GM23338 (cell line): ENCODE results near the gene PIK3C2B. TPM values are rescaled to one million over a fixed set of nuclear protein-coding genes. Genes with fewer than 3 reads are reported as not detected.

Experiments
- ATAC-seq: fragments of 200-7000 bp; cut with Tn5 transposase; 3 replicates; pipeline ENCODE4 v1.9.1; 2020
- DNase-seq: peaks from one replicate; pipeline ENCODE4 v3.0.0-alpha.2; 2015; ENCODE audit warnings: low spot score
- H2AFZ ChIP-seq: fragments of 200-600 bp; sonication (generic); 2 replicates; pipeline ENCODE4 v1.8.0; 2016; ENCODE audit warnings: antibody characterized with exemption, mild to moderate bottlenecking, moderate library complexity
- H3F3A ChIP-seq: fragments of 200-600 bp; sonication (generic); replicated peaks from 2 replicates; pipeline ENCODE4 v1.8.0; 2017; ENCODE audit warnings: antibody characterized with exemption, mixed run types, low read depth
- H3K27ac ChIP-seq: fragments of 200-600 bp; sonication (generic); 2 replicates; pipeline ENCODE4 v1.6.1; 2016; ENCODE audit warnings: low read depth
- H3K27me3 ChIP-seq: fragments of 200-600 bp; sonication (generic); 2 replicates; pipeline ENCODE4 v1.8.0; 2016; ENCODE audit warnings: mild to moderate bottlenecking, mixed run types, moderate library complexity; ENCODE audit not compliant: insufficient read depth
- H3K36me3 ChIP-seq: fragments of 200-600 bp; sonication (generic); 2 replicates; pipeline ENCODE4 v1.8.0; 2016; ENCODE audit warnings: mild to moderate bottlenecking; ENCODE audit not compliant: insufficient read depth
- H3K4me1 ChIP-seq: fragments of 200-600 bp; sonication (generic); 2 replicates; pipeline ENCODE4 v1.8.0; 2016; ENCODE audit warnings: mild to moderate bottlenecking, moderate library complexity; ENCODE audit not compliant: insufficient read depth
- H3K4me2 ChIP-seq: fragments of 200-600 bp; sonication (generic); 2 replicates; pipeline ENCODE4 v1.7.1; 2017; ENCODE audit warnings: mixed run types
- H3K4me3 ChIP-seq: fragments of 200-600 bp; sonication (generic); 2 replicates; pipeline ENCODE4 v1.6.1; 2016; ENCODE audit warnings: mixed run types
- H3K79me2 ChIP-seq: fragments of 200-600 bp; sonication (generic); replicated peaks from 2 replicates; pipeline ENCODE4 v1.8.0; 2017; ENCODE audit warnings: mild to moderate bottlenecking; ENCODE audit not compliant: insufficient read depth
- H3K9me2 ChIP-seq: fragments of 200-600 bp; sonication (generic); 2 replicates; pipeline ENCODE4 v1.8.0; 2017; ENCODE audit not compliant: insufficient read depth
- H4K20me1 ChIP-seq: fragments of 200-600 bp; sonication (generic); replicated peaks from 2 replicates; pipeline ENCODE4 v1.8.0; 2017; ENCODE audit warnings: mild to moderate bottlenecking; ENCODE audit not compliant: insufficient read depth
- H3K27ac Mint-ChIP-seq: 2 replicates; pipeline ENCODE4 v1.8.0; 2020; ENCODE audit warnings: inconsistent platforms, mild to moderate bottlenecking, moderate library complexity, mixed read lengths
- H3K27me3 Mint-ChIP-seq: 3 replicates; pipeline ENCODE4 v1.8.0; 2022; ENCODE audit warnings: low read depth, mild to moderate bottlenecking, moderate library complexity, mixed read lengths, inconsistent platforms; ENCODE audit not compliant: insufficient read depth, poor library complexity
- H3K36me3 Mint-ChIP-seq: 3 replicates; pipeline ENCODE4 v1.8.0; 2021; ENCODE audit warnings: low read depth, mild to moderate bottlenecking, inconsistent platforms, moderate library complexity, mixed read lengths
- H3K4me1 Mint-ChIP-seq: 3 replicates; pipeline ENCODE4 v1.8.0; 2020; ENCODE audit warnings: mild to moderate bottlenecking, inconsistent platforms, mixed read lengths
- H3K4me3 Mint-ChIP-seq: 3 replicates; pipeline ENCODE4 v1.8.0; 2021; ENCODE audit warnings: moderate library complexity, mild to moderate bottlenecking, inconsistent platforms, mixed read lengths
- H3K9me3 Mint-ChIP-seq: 3 replicates; pipeline ENCODE4 v1.8.0; 2020; ENCODE audit warnings: moderate library complexity, mild to moderate bottlenecking, inconsistent platforms, mixed read lengths
- EZH2 ChIP-seq: fragments of 200-600 bp; sonication (generic); IDR thresholded peaks from one replicate; pipeline ENCODE4 v1.8.0; 2017; ENCODE audit warnings: antibody characterized with exemption, mild to moderate bottlenecking, low read depth; ENCODE audit not compliant: unreplicated experiment
- NANOG ChIP-seq: IDR thresholded peaks from 2 replicates; pipeline ENCODE4 v1.6.1; 2016; ENCODE audit warnings: antibody characterized with exemption, borderline replicate concordance
- POLR2AphosphoS5 ChIP-seq: IDR thresholded peaks from 2 replicates; pipeline ENCODE4 v1.6.1; 2016; ENCODE audit warnings: antibody characterized with exemption, low read depth
- STAT1 ChIP-seq: IDR thresholded peaks from one replicate; pipeline ENCODE4 v1.6.1; 2016; ENCODE audit warnings: antibody characterized with exemption; ENCODE audit not compliant: unreplicated experiment
- ZNF114 ChIP-seq: fragments of 250-450 bp; sonication (Bioruptor Pico); IDR thresholded peaks from 2 replicates; pipeline ENCODE4 v1.5.0; 2020; ENCODE audit warnings: mild to moderate bottlenecking, moderate library complexity
- ZNF331 ChIP-seq: fragments of 250-450 bp; sonication (Bioruptor Pico); IDR thresholded peaks from 2 replicates; pipeline ENCODE4 v1.5.0; 2020; ENCODE audit warnings: low read depth, mild to moderate bottlenecking, moderate library complexity
- ZNF462 ChIP-seq: fragments of 250-450 bp; sonication (Bioruptor Pico); IDR thresholded peaks from 2 replicates; pipeline ENCODE4 v1.5.0; 2020; ENCODE audit warnings: mild to moderate bottlenecking, moderate library complexity
- polyA plus RNA-seq: library from polyadenylated mRNA; unstranded; fragments of >200 nt; fragmentation: Nextera tagmentation; extraction: Ambion mirVana; gene quantifications from 2 replicates; pipeline ENCODE4 v1.2.1, GENCODE V29; 2016
- total RNA-seq: library from RNA; depleted of rRNA; stranded (reverse); fragments of >200 nt; shearing (Covaris generic); gene quantifications from 2 replicates; pipeline ENCODE4 v1.2.3, GENCODE V29; 2014
- TF ChIP-seq, protein P1 (sequence below): IDR thresholded peaks from one replicate; pipeline ENCODE4 v1.6.1; 2018; ENCODE audit warnings: antibody characterized with exemption; ENCODE audit not compliant: unreplicated experiment

Gene PIK3C2B
- total and polyA plus RNA-seq, 2 experiments from 2014 or later: 4.8 to 19.0 TPM

GRCh38 chr1:204532832-204533231 lies 38.2 kb upstream of the PIK3C2B start:
- Histone ChIP-seq H3K36me3 (peaks cover 48% of the 10 kb centered on the region), H4K20me1 (peaks cover 10% of the 10 kb centered on the region), H2AFZ (no peak overlapping the region), H3K4me3 (no peak overlapping the region), H3K4me2 (no peak overlapping the region), H3F3A (no peaks in the 10 kb centered on the region; the same call in 1 of the 2 replicates), H3K9me2 (no peaks in the 10 kb centered on the region), H3K27me3 (no peaks in the 10 kb centered on the region), H3K27ac (no peak overlapping the region), H3K79me2 (peaks cover 5% of the 10 kb centered on the region; the same call in 1 of the 2 replicates), H3K4me1 (no peaks in the 10 kb centered on the region)
- Mint-ChIP-seq H3K9me3 (no peaks in the 10 kb centered on the region), H3K36me3 (peaks cover 67% of the 10 kb centered on the region), H3K4me3 (no peak overlapping the region), H3K27ac (no peak overlapping the region), H3K4me1 (no peaks in the 10 kb centered on the region), H3K27me3 (no peaks in the 10 kb centered on the region)
- TF ChIP-seq NANOG (no peak), ZNF331 (CRISPR knock-in tag) (no peak), EZH2 (no peak), POLR2AphosphoS5 (no peak), ZNF114 (CRISPR knock-in tag) (no peak)
- TF ChIP-seq, protein P1, sequence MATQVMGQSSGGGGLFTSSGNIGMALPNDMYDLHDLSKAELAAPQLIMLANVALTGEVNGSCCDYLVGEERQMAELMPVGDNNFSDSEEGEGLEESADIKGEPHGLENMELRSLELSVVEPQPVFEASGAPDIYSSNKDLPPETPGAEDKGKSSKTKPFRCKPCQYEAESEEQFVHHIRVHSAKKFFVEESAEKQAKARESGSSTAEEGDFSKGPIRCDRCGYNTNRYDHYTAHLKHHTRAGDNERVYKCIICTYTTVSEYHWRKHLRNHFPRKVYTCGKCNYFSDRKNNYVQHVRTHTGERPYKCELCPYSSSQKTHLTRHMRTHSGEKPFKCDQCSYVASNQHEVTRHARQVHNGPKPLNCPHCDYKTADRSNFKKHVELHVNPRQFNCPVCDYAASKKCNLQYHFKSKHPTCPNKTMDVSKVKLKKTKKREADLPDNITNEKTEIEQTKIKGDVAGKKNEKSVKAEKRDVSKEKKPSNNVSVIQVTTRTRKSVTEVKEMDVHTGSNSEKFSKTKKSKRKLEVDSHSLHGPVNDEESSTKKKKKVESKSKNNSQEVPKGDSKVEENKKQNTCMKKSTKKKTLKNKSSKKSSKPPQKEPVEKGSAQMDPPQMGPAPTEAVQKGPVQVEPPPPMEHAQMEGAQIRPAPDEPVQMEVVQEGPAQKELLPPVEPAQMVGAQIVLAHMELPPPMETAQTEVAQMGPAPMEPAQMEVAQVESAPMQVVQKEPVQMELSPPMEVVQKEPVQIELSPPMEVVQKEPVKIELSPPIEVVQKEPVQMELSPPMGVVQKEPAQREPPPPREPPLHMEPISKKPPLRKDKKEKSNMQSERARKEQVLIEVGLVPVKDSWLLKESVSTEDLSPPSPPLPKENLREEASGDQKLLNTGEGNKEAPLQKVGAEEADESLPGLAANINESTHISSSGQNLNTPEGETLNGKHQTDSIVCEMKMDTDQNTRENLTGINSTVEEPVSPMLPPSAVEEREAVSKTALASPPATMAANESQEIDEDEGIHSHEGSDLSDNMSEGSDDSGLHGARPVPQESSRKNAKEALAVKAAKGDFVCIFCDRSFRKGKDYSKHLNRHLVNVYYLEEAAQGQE: no peak
- ATAC-seq (no peak), DNase-seq (no peak)

GRCh38 chr1:204530932-204531331 lies 36.3 kb upstream of the PIK3C2B start:
- Histone ChIP-seq H3K79me2 (peaks cover 5% of the 10 kb centered on the region; the same call in 1 of the 2 replicates), H3K4me1 (no peaks in the 10 kb centered on the region), H4K20me1 (peaks cover 10% of the 10 kb centered on the region), H3K9me2 (no peaks in the 10 kb centered on the region), H2AFZ (no peak overlapping the region), H3K4me3 (no peak overlapping the region), H3K4me2 (no peak overlapping the region), H3K27ac (peak overlapping the region; percentile 32; the same call in 1 of the 2 replicates), H3F3A (no peaks in the 10 kb centered on the region; the same call in 1 of the 2 replicates), H3K27me3 (no peaks in the 10 kb centered on the region), H3K36me3 (peaks cover 65% of the 10 kb centered on the region)
- Mint-ChIP-seq H3K9me3 (no peaks in the 10 kb centered on the region), H3K27me3 (no peaks in the 10 kb centered on the region), H3K27ac (no peak overlapping the region), H3K36me3 (peaks cover 72% of the 10 kb centered on the region), H3K4me1 (no peaks in the 10 kb centered on the region), H3K4me3 (no peak overlapping the region)
- DNase-seq (no peak), ATAC-seq (no peak)
- TF ChIP-seq, protein P1: no peak
- TF ChIP-seq ZNF462 (no peak), EZH2 (no peak), STAT1 (no peak), NANOG (no peak), ZNF114 (CRISPR knock-in tag) (no peak)
